GM06990 (cell line): ENCODE data around the gene LGR6.
"Not testable (repeated sequence)": the region's sequence is repeated elsewhere in the genome, so short reads cannot be mapped to it uniquely, and the experiment has no call there.

Experiments
- DNase-seq: peaks from one replicate; pipeline ENCODE4 v3.0.0-alpha.2; 2011; ENCODE audit not compliant: insufficient read length; ENCODE audit errors: extremely low read depth
- H3K27me3 ChIP-seq: replicated peaks from 2 replicates; pipeline ENCODE4 v1.6.0; 2011; ENCODE audit warnings: low read length; ENCODE audit not compliant: control insufficient read depth, insufficient read depth
- H3K36me3 ChIP-seq: 2 replicates; pipeline ENCODE4 v1.5.1; 2011; ENCODE audit warnings: low read length; ENCODE audit not compliant: control insufficient read depth, insufficient read depth
- H3K4me3 ChIP-seq: replicated peaks from 2 replicates; pipeline ENCODE4 v1.5.1; 2011; ENCODE audit warnings: low read depth, mild to moderate bottlenecking, control low read depth, low read length
- TF ChIP-seq, protein P1 (sequence below): IDR thresholded peaks from 2 replicates; pipeline ENCODE4 v1.5.1; 2011; ENCODE audit warnings: low read length, control low read depth, mild to moderate bottlenecking, inconsistent platforms; ENCODE audit not compliant: insufficient read depth, poor library complexity, severe bottlenecking

Gene LGR6

DNA sequence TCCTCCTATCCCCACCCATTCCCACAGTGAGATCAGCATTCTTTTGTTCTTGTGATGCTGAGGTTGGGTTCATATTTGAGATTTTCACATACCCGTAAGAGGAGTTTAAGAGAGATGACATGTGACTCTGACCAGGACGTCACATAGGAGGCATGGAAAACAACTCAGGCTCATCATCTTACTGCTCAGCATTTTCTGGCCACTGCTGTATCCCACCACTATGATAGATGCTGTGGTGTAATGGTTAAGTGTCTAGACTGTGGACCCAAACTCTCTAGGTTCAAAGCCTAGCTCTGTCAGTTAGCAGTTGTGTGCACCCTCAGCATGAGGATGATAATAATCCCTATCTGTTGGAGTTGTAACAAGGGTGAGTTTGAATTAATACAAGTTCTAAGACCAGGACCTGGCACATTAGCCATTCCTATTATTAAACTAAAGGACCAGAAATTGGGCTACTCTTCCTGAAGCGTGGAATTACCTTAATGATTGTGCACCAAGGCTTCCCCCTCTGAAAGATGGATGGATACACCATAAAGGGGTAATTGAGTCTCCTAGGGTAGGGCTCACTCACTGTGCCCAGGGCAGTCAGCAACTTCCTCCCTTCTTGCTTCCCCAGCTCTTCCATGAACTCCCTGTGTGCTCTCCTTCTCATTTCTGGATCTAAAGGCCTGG, 40.9 kb downstream of the LGR6 start:
- no peak overlapping the region for H3K4me3 ChIP-seq
- no peaks in the 10 kb centered on the region; the same call in none of the 2 replicates for H3K27me3 ChIP-seq
- TF ChIP-seq, protein P1, sequence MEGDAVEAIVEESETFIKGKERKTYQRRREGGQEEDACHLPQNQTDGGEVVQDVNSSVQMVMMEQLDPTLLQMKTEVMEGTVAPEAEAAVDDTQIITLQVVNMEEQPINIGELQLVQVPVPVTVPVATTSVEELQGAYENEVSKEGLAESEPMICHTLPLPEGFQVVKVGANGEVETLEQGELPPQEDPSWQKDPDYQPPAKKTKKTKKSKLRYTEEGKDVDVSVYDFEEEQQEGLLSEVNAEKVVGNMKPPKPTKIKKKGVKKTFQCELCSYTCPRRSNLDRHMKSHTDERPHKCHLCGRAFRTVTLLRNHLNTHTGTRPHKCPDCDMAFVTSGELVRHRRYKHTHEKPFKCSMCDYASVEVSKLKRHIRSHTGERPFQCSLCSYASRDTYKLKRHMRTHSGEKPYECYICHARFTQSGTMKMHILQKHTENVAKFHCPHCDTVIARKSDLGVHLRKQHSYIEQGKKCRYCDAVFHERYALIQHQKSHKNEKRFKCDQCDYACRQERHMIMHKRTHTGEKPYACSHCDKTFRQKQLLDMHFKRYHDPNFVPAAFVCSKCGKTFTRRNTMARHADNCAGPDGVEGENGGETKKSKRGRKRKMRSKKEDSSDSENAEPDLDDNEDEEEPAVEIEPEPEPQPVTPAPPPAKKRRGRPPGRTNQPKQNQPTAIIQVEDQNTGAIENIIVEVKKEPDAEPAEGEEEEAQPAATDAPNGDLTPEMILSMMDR, result no peak
- no peaks in the 10 kb centered on the region for H3K36me3 ChIP-seq
- DNase-seq, result no peak

DNA sequence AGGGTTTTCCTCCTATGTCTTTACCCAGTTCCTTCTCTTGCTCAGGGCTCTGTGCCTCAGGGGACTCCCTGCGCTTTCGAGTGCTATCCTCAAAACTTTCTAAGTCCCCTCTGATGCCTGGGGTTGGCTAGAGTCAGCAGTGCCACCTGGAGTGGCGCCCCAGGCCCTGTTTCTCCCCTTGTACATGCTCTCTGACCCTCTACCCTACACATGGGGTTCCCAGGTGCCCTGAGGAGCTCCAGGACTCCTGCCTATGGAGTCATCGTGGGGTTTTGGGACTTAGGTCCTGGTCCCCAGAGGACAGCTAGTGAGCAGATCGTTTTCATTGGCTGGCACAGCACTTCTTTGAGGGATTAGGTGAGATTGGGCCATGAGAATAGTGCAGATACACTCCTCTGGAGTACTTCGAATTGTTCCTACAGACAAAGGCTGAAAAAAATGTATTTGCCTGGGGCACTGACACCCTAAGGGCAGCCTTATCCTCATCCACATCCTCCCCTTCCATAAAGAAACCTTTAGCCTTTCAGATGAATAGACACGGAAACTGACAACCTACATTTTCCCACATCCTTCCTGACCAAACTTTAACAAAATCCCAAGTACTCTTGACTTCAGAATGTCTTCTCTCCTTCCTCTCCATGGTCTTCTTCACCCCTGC, 41.5 kb downstream of the LGR6 start:
- TF ChIP-seq, protein P1, result no peak
- DNase-seq, result no peak
- Histone ChIP-seq H3K4me3 (no peak overlapping the region), H3K27me3 (no peaks in the 10 kb centered on the region; the same call in none of the 2 replicates), H3K36me3 (no peaks in the 10 kb centered on the region)

DNA sequence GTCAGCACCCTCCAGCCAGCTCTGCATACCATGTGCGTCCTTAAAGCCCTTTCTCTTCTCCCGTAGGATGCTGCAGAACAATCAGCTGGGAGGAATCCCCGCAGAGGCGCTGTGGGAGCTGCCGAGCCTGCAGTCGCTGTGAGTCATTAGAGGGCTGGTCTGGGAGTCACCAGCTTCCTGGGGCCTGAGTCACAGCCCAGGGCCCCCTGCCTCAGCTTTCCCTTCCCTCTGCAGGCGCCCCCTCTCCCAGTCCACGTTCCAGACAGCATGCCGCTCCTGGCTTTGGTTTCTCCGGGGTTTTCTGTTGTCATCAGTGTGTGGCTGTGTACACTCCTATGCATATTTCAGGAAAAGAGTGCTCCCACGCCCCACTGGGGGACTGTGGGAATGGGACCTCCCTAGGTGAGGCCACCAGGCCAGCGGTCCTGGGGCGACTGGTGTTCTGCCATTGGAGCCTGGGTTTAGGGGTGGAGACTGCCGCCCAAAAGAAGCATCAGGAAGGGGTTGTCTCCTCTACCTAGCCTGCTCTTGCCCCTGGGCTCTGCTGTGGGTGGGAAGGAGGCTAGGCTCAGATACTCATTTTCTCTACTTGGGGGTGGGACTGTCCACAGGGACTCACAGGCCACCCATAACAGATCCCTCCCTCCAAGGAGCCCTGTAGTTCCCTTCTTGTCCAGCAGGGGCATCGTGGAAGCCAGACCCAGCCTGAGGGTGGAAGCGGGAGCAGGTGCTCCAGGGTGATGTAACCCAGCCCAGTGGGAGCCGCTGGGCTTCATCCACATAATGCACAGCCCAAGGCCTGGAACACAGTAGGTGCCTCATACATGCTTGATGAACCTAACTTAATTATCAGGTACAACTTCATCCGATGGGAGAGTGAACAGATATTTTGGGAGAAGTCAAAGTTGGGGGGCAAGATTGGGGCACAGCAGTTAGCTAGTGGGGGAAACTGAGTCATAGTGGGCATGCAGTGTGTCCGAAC, 42.5 kb downstream of the LGR6 start:
- Histone ChIP-seq H3K36me3 (no peaks in the 10 kb centered on the region), H3K4me3 (no peak overlapping the region), H3K27me3 (no peaks in the 10 kb centered on the region; the same call in none of the 2 replicates)
- TF ChIP-seq, protein P1, result peak; percentile 95
- peak; percentile 28 for DNase-seq

DNA sequence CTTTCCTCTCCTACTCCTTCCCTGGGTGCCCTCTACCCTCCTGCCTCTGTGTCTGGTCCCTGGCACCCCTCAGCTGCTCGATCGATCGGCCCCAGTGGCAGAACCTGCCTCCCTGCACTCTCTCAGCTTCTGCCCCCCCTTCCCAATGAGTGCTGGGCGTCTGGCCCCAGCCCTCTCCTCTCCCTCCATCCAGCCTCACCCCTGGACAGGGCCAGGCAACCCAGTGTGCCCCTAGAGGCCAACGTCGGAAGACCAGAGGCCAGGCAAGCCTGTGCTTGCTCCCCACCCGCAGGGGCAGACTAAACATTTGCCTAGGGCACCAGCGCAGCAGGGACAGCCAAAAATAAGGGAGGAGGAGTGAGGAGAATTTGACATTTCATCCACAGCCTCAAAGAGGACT, 43.5 kb downstream of the LGR6 start:
- TF ChIP-seq, protein P1, result peak; percentile 72
- no peak overlapping the region for H3K4me3 ChIP-seq
- H3K36me3 ChIP-seq, result no peaks in the 10 kb centered on the region
- H3K27me3 ChIP-seq, result no peaks in the 10 kb centered on the region; the same call in none of the 2 replicates
- DNase-seq, result peak; percentile 33

DNA sequence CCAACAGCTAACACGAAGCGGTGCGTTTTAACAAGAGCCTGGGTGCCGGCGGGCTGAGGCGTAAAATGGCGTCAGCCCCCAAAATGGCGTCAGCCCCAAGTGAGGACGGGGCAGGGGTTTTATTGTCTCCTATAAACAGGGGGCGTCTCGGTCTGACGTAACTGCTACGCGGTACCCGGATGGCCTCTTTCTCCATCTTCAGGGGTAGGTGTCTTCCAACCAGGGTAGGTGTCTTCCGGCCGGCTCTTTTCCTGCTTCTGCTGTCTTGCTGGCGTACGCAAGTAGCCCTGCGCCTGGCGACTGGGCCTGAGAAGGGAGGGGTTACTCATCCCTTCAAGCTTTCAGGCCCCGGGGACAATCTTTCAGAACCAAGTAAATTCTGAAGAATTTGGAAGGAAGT, 45.3 kb downstream of the LGR6 start:
- no peaks in the 10 kb centered on the region for H3K36me3 ChIP-seq
- TF ChIP-seq, protein P1, result no peak
- DNase-seq, result no peak
- H3K4me3 ChIP-seq, result no peak overlapping the region
- H3K27me3 ChIP-seq, result no peaks in the 10 kb centered on the region; the same call in none of the 2 replicates

DNA sequence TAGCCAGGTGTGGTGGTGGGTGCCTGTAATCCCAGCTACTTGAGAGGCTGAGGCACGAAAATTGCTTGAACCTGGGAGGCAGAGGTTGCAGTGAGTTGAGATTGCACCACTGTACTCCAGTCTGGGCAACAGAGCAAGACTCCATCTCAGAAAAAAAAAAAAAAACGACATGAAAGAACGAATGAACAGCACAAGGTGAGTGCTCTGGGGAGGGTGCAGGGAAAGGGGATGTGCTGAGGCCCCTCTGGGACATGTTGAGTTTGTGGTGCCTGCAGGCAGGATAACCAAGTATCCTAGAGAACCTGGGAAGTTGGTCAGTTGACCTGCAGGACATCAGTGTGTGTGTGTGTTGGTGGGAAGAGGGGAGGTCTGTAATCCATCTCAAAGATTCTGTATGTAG, 46.6 kb downstream of the LGR6 start:
- not testable (repeated sequence) for H3K36me3 ChIP-seq, H3K27me3 ChIP-seq, H3K4me3 ChIP-seq, DNase-seq
